ENCODE data around the gene ACP7. TPM values are rescaled to one million over a fixed set of nuclear protein-coding genes. Genes with fewer than 3 reads are reported as not detected.

The ACP7 gene
- total and polyA plus RNA-seq, 7 donors: 0.07 TPM; not detected in 6

- DNase-seq: no peak
- no peaks in the 10 kb centered on the region for H3K4me1 ChIP-seq
- H3K27me3 ChIP-seq (ENCODE audit: insufficient read depth in 3 of 3, low read length in 2 of 3): peaks cover 4 to 51% (median 4%) of the 10 kb centered on the region in 3 donors
- H3K4me3 ChIP-seq: no peak overlapping the region
- H3K27ac ChIP-seq: no peak overlapping the region
- WGBS, 3 donors: 55 to 78% (median 63%) methylated on average over 2 of the region's 2 CpGs
- no peak for TF ChIP-seq CTCF (IDR thresholded peaks at IDR 0.05)
- intact Hi-C loops (cut with DNase I): no loop called here
- H3K36me3 ChIP-seq (ENCODE audit: insufficient read depth in 1 of 2, low read depth in 1 of 2): no peaks in the 10 kb centered on the region
- ATAC-seq: no peak
- H3K9me3 ChIP-seq: no peaks in the 10 kb centered on the region
Measured at GRCh38 chr19:39097721-39098120, 13.6 kb downstream of the ACP7 start.

GRCh38 chr19:39098365-39099269, 14.4 kb downstream of the ACP7 start:
- no peak overlapping the region for H3K4me3 ChIP-seq
- no peaks in the 10 kb centered on the region for H3K36me3 ChIP-seq (ENCODE audit: insufficient read depth in 1 of 2, low read depth in 1 of 2)
- DNase-seq (no peak), ATAC-seq (no peak)
- intact Hi-C loops (cut with DNase I): no loop called here
- no peak overlapping the region for H3K27ac ChIP-seq
- no peaks in the 10 kb centered on the region for H3K4me1 ChIP-seq
- no peaks in the 10 kb centered on the region for H3K9me3 ChIP-seq
- peaks cover 4 to 52% (median 8%) of the 10 kb centered on the region in 3 donors for H3K27me3 ChIP-seq (ENCODE audit: insufficient read depth in 3 of 3, low read length in 2 of 3)
- TF ChIP-seq CTCF (IDR thresholded peaks at IDR 0.05): no peak
- WGBS, 3 donors: 13 to 18% (median 15%) methylated on average over 42 to 53 of the region's 53 CpGs

- intact Hi-C loops (cut with DNase I): no loop called here
- Histone ChIP-seq H3K4me1 (no peaks in the 10 kb centered on the region), H3K4me3 (no peak overlapping the region), H3K36me3 (ENCODE audit: insufficient read depth in 1 of 2, low read depth in 1 of 2) (no peaks in the 10 kb centered on the region), H3K9me3 (no peaks in the 10 kb centered on the region), H3K27me3 (ENCODE audit: insufficient read depth in 3 of 3, low read length in 2 of 3) (peaks cover 3 to 50% (median 8%) of the 10 kb centered on the region in 3 donors), H3K27ac (no peak overlapping the region)
- DNase-seq (no peak), ATAC-seq (no peak)
- 31 to 44% (median 35%) methylated on average over 9 of the region's 9 CpGs for WGBS, 3 donors
- TF ChIP-seq CTCF (IDR thresholded peaks at IDR 0.05): no peak
Measured at GRCh38 chr19:39099341-39099740, 15.2 kb downstream of the ACP7 start.

GRCh38 chr19:39100500-39101166, 16.5 kb downstream of the ACP7 start:
- ATAC-seq: no peak
- TF ChIP-seq CTCF (IDR thresholded peaks at IDR 0.05): no peak
- no peak for DNase-seq
- WGBS, 3 donors: 82% methylated on average over 19 of the region's 19 CpGs
- intact Hi-C loops (cut with DNase I): no loop called here
- Histone ChIP-seq H3K4me3 (no peak overlapping the region), H3K9me3 (no peaks in the 10 kb centered on the region), H3K27ac (no peak overlapping the region), H3K36me3 (ENCODE audit: insufficient read depth in 1 of 2, low read depth in 1 of 2) (no peaks in the 10 kb centered on the region), H3K27me3 (ENCODE audit: insufficient read depth in 3 of 3, low read length in 2 of 3) (peaks cover 0 to 55% (median 8%) of the 10 kb centered on the region in 3 donors), H3K4me1 (no peaks in the 10 kb centered on the region)

Measured in psoas muscle (tissue), 8 donors.